Non-pigmented ciliary epithelial cell (primary cell): Measurements from ENCODE around the gene TRRAP.

Source experiments
- DNase-seq: peaks from one replicate; pipeline ENCODE4 v3.0.0-alpha.2; 2010; ENCODE audit warnings: low read depth

Gene TRRAP

GRCh38 chr7:99061001-99061776 is 182.9 kb downstream of the TRRAP start:
- no peak for DNase-seq
